Stimulated activated CD8-positive, alpha-beta memory T cell treated with anti-CD3 and anti-CD28 coated beads, Interleukin-7, amount 100 ng/mL, for 48 hours (primary cell): ENCODE data around the gene ITGB3.
"Not testable (repeated sequence)": the region's sequence is repeated elsewhere in the genome, so short reads cannot be mapped to it uniquely, and the experiment has no call there.

Experiments
- DNase-seq, 2 donors: peaks; one replicate each; pipeline ENCODE4 v3.0.0-alpha.2; 2020; ENCODE audit warnings: low read depth in 1 of 2; ENCODE audit errors: extremely low read depth in 1 of 2

The ITGB3 gene

DNA sequence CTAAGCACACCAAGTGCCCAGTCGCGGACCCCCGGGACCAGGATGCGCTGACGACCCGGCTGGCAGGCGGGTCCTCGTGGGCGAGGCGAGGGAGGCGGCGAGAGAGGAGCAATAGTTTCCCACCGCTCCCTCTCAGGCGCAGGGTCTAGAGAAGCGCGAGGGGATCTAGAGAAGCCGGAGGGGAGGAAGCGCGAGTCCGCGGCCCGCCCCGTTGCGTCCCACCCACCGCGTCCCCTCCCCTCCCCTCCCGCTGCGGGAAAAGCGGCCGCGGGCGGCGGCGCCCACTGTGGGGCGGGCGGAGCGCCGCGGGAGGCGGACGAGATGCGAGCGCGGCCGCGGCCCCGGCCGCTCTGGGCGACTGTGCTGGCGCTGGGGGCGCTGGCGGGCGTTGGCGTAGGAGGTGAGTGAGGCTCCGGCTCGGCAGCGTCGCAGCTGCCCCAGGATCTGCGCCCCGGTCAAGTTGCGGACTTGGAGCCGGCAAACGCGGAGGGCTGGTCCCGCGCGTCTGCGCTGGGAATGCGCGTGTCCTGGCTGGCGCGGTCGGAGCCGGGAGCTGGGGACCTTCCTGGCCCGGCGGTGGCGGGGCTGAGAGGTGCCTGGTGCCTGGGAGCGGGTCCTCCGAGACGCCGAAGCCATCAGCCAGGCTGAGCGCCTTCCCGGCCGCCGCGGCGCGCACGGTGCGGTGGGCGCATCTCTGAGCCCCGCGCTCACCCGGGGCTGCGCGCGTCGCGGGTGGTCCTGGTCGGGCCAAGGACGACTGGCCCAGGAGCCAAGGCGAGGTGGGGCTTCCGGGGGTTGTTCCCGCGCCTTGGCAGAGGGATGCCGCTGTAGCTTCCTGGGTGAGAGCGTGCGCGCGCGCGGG lies at the start of gene ITGB3:
ITGB3 (plus strand) TSS at position 287 of the 862 bp plus-strand sequence; CDS start at position 322, 35 bp downstream.
- peak; percentile 39 to 50 for DNase-seq

DNA sequence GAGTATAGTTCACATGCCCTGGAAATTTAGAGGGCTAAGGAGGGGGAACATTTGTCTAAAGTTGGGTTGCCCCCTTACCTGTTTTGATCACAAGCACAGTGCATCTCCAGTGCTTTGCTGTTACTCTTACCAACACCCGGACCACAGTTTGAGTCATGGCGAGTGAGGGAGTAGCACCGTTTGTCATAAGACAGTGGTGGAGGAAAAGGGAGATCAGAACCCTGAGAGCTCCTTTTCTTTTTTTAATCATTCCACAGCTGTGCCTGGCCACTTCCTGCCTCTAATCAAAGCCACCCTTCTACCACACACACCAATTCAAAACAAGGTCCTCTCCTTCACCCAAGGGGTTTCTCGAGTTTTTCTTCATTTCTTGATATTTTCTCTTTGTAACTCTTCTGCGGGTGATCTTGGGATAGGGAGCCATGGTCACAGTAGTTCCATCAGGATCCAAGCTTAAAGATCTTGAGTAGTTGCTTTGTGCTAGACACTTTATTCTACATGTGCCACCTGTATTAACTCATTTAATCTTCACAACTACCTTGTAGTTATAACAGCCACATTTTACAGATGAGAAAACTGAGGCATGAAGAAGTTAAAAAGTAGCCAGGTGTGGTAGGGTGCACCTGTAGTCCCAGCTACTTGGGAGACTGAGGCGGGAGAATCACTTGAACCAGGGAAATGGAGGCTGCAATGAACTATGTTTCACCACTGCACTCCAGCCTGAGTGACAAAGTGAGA lies 49.5 kb upstream of the ITGB3 start:
- peak in 1 of 2 donors; percentile 66 for DNase-seq

DNA sequence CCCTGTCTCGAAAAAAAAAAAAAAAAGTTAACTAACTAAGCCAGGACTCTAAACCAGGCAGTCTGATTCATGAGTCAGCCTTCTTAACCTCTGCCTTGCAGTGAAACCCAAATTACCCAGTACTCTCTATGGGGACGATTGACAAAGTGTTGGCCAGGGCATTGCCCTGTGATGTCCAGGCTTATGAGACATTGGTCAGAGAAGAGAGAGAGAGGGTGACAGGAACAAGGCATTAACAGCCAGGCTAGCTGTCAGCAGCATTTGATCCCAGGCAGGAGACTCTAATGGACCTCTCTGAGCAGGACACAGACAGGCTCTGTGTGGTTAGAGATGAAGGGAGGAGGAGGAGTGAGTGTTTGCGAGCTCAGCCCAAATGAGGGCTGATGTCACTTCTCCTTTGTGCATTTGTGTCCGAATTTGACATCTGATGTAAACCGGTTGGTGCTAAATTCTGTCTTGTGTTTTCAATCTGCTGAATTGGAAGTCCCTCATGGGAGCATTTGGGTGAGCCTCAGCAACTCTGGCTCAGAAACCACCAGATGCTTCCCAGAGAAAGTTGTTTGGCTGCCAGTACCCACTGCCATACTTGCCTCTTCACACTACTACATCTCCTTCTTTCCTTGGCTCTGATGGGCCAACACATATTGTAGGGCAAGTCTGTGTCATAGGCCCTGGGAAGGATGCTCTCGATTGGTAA lies 48.8 kb upstream of the ITGB3 start:
- DNase-seq, result no peak

DNA sequence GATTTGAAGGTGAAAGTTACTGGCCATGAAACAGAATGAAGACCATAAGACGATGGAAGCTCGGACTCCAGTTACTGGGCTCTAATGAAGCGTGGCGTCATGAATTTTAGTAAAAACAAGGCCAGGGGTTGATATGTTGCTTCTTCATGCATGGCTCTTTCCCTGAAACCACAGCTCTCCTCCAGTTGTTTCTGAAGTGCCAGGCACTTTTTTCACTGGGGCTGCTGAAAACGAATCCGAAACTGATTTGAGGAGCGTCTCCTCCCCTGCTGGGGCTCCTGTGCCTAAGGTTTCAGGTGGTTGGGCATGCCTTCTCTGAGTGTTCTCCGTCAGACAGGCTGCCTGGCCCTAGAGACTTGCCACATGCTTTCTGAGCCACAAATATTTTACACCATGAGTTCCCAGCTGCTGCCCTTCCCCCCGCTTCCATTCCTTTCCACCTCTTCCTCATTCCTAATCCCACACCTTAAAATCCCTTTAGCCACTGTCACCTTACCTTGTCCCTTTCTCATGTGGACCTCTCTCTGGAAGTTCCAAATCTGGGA lies 48.1 kb upstream of the ITGB3 start:
- peak in 1 of 2 donors; percentile 60 for DNase-seq

DNA sequence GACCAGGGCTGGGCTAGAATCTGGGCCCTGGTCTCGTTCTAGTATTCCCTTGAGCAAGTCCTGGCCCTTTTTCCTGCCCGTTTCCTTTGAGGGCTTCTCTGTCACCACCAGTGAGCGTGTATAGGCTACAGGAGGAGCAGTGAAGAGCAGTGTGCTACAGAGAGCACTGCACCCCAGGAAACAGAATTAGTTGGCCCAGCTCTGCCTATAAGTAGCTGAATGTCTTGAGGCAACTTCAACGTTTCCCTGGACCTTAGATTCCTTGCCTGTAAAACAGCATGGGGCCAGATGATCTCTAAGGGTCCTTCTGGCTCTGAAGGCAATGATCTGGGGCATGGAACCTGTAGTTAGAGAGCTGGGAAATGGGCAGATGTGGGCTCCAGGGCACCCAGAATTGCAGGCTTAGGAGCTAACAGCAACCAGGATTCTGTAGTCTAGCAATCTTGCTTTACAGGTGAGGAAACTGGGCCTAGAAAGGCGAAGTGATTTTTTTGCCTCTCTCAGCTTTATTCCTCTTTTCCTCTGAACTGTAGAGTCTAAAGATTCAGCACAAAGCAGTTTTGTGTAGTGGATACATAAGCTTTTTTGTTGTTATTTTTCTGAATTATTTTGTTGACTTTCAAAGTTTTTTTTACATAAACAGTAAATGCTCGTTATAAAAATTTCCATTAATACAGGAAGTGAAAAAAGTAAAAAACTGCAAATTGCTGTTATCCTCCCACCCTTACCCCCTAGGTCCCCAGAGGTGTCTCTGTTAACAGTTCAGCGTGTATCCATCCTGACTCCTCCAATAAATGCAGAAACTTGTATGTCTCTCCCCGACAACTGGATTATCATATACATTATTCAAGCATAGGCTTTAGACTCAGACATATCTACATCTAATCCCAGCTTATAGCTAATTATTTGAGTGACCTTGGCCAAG lies 46.2 kb upstream of the ITGB3 start:
- DNase-seq, result no peak

DNA sequence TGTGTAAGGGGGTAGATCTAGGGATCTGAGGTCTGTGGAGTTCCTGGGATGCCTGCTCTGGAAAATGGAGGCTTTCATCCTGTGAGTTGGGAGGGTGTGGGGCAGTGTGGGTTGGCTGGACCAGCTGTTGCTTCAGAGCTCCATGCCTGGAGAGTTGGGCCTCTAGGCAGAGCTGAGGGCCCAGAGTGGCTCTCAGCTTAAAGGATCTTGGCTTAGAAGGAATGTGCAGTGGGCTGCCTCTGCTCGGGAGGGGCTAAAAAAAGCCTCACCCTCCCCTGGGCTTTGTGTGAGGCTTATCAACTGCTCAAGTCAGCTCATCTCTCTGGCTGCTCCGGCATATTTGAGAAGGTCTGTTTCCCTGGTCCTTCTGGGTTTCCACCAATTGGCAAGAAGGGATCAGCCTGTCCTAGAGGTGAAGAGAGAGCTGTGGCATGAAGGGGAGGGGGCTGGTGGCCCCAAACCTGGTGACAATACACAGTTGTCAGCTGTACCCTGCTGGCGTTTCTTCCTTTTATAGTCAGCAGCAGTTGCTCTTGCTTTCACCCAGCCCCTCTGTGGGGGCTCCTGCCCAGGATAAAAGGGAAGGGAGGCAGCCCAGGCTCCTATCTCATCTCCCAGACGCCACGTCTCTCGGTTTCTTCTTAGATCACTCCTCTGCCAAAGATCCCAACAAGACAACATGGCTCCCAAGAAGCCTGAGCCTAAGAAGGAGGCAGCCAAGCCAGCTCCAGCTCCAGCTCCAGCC lies 44.7 kb upstream of the ITGB3 start, which contains the start of gene MYL4:
MYL4 (plus strand) TSS at position 605 of the 745 bp plus-strand sequence; CDS start at position 680, 75 bp downstream.
- DNase-seq, result no peak

DNA sequence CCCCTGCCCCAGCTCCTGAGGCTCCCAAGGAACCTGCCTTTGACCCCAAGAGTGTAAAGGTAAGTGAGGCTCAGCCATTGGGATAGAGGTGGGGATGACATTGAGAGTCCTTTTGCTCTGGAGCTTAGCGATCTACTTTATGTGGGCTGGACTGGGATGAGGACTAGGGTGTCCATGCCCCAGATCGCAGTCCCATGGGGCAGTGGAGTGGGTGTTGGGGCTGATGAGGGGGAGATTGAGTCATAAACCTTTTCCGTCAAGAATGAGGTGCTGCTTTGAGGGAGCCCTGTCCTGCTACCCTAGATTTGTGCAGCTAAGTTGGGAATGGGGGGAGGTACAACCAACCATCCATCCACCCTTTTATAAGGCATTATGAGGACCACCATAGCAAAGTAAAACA lies 44.1 kb upstream of the ITGB3 start:
- no peak for DNase-seq

DNA sequence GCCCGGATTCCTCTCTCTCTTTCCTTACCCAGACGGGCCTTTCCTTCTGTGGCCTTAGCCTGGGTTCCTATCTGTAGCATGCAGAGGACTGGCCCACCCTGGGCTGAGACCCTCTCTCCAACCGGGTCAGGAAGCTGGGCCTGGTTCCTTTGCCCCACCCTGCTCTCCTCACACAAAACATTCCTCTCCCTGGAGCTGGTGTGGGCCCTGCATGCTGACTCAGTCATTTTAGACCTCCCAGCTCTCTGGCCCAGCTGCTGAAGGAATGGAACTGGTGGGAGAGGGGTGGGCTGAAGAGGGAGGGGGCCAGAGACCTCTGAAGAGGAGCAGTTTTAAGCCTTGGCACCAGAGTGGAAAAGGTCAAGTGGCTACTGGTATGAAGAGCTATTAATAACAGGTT lies 43.5 kb upstream of the ITGB3 start:
- no peak for DNase-seq

DNA sequence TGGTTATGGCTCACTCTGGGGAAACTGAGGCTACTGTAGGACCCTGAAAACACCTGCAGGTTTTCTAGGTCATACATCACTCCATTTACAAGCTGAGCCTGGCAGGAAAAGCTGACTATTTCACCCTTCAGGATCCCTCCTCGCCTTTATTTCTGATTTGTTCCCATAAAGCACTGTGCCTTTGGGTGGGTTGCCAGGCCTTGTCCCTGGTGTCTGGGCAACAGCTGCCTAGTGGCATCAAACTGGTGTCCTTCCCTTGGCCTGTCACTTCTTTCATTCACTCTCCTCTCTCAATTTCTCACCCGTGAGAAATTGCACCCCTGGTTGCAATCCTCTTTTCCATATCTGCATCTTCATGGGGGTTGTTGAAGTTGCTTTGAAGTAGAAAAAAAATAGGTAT lies 42.8 kb upstream of the ITGB3 start:
- no peak for DNase-seq

DNA sequence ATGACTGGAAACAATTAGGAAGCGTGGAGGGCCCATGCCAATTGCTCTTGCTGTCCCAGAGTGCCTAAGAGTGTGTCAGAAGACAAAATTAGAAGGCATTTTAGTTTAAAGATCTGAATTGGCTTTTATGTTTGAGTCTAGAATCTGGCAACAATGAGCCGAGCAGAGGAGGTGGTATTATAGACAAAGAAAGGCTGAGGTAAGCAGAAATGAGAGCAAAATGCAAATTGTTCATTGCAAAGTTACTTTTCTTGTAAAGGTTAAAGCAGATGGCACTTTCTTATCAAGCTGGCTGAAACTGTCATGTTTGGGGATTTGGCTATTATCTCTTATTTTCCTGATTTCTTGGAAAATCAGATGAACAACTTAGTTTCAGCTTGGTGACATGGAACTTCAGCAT lies 41.2 kb upstream of the ITGB3 start:
- DNase-seq, result no peak

DNA sequence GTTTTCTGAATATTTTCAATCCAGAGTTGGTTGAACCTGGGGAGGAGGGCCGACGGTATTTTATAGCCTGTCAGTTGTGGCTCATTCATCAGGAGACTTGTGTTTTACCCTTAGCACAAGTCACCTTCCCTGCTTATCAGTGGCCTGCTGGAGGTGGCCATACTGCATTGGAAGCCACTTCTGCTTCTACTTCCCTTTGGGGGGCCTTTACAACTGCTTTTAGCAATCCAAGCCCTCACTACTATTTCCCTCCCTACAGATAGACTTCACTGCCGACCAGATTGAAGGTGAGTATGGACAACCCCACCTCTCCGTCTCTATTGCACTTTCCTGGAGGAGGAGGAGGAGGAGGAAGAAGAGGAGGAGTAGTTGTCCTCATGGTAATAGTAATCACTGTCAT lies 40.1 kb upstream of the ITGB3 start:
- DNase-seq, result no peak

DNA sequence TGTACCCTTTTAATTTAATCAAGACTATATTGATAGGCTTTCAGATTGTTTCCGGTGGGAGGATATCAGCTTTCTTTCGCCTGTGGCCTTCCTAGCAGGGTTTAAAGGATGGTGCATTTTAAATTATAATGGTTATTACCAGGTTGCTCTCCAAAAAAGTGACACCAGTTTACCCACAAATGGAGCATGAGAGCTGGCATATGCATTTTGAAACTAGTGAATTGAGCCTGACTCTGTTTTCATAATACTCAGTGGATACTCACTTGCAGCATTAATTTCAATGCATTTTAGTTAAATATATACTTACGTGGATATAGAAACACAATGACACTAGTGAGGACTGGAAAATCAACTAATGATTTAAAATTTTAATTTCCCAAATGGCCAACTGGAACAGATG lies 38.7 kb upstream of the ITGB3 start:
- DNase-seq, result no peak

DNA sequence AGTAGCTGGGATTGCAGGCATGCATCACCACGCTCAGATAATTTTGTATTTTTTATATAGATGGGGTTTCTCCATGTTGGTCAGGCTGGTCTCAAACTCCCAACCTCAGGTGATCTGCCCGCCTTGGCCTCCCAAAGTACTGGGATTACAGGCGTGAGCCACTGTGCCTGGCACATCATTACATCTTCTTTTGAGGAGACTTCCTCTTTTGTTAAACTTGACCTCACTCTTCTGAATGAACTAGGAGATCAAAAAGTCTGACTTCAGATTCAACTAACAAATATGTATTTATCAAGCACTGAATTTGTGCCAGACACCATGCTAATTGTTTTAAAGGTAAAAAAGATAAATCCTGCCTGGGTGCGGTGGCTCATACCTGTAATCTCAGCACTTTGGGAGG lies 36.8 kb upstream of the ITGB3 start:
- not testable (repeated sequence) for DNase-seq

DNA sequence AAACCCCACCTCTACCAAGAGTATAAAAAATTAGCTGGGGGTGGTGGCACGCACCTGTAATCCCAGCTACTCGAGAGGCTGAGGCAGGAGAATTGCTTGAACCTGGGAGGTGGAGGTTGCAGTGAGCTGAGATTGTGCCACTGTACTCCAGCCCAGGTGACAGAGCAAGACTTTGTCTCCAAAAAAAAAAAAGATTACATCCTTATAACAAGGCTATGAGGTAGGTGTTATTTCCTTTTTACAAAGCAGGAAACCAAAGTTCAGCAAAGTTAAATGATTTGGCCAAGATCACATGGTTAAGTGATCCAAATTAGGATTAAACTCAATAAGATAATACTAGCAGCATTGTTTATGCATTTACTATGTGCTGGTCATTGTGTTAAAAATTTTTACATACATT lies 36.3 kb upstream of the ITGB3 start:
- DNase-seq, result not testable (repeated sequence)

DNA sequence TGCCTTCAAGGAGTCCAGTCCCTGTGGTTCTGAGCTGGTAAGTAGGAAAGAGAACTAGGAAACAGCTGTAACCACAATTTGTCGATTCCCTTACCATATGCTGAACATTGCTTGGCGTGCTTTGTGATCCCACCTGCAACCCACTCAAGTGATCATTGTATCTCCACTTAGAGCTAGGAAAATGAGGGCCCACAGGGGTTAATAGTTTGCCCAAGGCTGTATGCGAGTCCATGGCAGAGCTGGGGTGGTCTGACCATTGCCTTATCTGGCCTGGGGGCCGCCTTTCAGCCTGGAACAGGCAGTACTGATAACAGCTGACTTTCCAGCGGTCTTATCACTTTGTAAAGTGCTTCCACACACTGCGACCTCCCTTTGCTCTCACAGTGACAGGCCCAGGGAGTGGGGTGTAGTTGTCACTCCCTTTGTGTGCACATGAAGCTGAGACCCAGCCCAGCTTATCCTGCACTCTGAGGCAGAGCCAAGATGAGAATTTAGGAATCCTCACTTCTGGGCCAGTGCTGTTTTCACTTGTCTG lies 34.7 kb upstream of the ITGB3 start:
- no peak for DNase-seq

DNA sequence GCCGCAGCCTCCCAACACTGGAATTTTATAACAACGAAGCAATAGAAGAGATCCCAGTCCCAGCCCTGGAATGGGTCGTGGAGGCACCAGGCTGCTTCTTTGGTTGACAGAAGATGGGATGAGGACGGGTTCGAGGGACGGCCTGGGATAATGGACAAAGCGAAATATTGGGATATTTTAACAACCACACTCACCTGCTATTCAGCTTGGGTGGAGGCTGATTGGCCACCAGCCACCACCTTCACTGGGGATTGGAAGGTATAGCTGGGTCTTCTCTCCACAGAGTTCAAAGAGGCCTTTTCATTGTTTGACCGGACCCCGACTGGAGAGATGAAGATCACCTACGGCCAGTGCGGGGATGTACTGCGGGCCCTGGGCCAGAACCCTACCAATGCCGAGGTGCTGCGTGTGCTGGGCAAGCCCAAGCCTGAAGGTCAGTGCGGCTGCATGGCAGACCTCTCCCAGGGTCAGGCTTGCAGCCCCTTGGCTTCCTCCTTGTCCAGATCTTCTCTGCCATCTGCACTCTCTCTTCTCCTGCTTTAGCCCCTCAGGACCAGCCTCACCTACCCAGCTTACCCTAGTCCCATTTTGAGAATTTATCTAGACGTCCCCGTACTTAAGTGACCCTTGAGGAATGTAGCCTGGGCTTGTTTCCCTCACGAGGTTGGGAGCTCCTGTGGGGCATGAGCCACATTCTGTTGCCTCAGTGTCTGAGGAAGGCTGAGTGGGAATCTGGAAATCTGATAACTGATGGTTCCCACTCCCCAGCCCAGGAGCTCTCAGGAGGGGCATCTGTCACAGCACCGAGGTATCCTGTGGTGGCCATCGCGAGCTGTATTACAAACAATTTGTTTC lies 33.8 kb upstream of the ITGB3 start:
- DNase-seq, result no peak

DNA sequence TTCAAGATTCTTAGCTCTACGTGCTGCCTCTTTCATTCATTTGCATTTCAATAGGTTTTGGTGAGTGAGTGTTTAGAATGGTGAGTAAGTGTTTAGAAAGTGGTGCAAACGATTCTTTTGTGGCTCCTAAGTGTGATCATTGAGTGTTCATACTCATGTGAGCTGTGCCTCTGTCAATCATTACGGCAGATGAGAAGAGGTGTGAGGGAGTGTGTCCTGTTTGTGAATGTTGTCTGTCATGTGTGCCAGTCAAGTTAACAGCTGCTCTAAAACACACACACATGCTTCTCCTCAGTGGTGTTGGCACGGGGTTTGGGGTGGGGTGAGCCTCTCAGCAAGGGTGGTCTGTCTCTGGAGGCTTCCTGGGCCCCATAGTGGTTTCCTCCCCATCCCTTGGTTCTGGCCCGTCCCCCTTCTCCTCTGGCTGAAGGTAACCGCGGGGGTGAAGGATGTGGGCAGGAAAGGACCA lies 33.1 kb upstream of the ITGB3 start:
- no peak for DNase-seq

DNA sequence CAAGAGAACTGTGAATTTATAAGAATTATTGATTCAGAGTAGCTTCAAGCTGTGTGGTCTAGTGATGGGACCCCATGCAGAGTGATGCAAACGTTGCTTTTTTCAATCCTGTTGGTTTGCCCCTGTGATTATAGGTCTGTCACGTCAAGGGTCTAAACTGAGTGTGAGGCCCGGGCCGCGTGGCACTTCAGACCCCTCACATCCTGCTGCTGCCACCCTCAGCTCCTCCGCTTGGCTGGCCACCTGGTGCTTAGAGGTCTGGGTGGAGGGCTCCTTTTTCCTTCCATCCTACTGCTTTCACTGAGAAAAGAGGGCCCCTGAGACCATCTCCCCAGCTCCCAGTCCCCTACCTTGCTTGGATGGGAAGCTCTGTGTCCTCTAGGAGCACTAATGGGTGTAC lies 32.5 kb upstream of the ITGB3 start:
- DNase-seq, result no peak
